ENCODE measurements around the gene USP46. TPM values are rescaled to one million over a fixed set of nuclear protein-coding genes. Genes with fewer than 3 reads are reported as not detected.

The USP46 gene
- total and polyA plus RNA-seq, 4 experiments from 2014 or later, result 6.4 to 26.9 (median 18.9) TPM

GRCh38 chr4:52670121-52670520 is 11.0 kb upstream of the USP46 start:
- H3K4me3 Mint-ChIP-seq, result no peak overlapping the region
- H3K9me3 Mint-ChIP-seq, result peaks cover 0 to 6% (median 2%) of the 10 kb centered on the region in 8 donors
- H3K36me3 Mint-ChIP-seq, result no peaks in the 10 kb centered on the region
- POLR2A ChIA-PET (ENCODE audit: partially characterized antibody), result interaction anchor here (1.2 kb wide), 1 partner anchor 82 kb away, joined by 4 read pairs; no protein-coding TSS in a partner anchor
- H3K36me3 ChIP-seq (ENCODE audit: insufficient read depth, low read length), result no peaks in the 10 kb centered on the region
- H3K4me3 ChIP-seq (ENCODE audit: low read length in 2 of 2), result no peak overlapping the region
- H3K27me3 ChIP-seq (ENCODE audit: insufficient read depth, low read length), result no peaks in the 10 kb centered on the region
- H3K4me1 ChIP-seq (ENCODE audit: insufficient read depth, low read length), result no peaks in the 10 kb centered on the region
- intact Hi-C loops (cut with micrococcal nuclease), result no loop called here
- H3K27ac ChIP-seq (ENCODE audit: low read depth, low read length), result no peak overlapping the region
- DNase-seq, result no peak
- H3K9me3 ChIP-seq (ENCODE audit: control insufficient read depth in 1 of 2, low read length in 2 of 2), result no peaks in the 10 kb centered on the region
- peaks cover 0 to 6% (median 2%) of the 10 kb centered on the region in 4 donors for H3K4me1 Mint-ChIP-seq
- no peak overlapping the region for H3K27ac Mint-ChIP-seq
- H3K27me3 Mint-ChIP-seq, result peaks cover 12 to 14% of the 10 kb centered on the region in 2 donors
- CTCF ChIA-PET (ENCODE audit: partially characterized antibody), result interaction anchor here (0.9 to 1.8 kb wide), 5 partner anchors 10 to 242 kb away, joined by 3 to 5 read pairs (median 3); no protein-coding TSS in a partner anchor

- H3K4me1 ChIP-seq (ENCODE audit: insufficient read depth, low read length), result peaks cover 2% of the 10 kb centered on the region
- intact Hi-C loops (cut with micrococcal nuclease), result loop anchor here (5.0 to 10.0 kb wide), 2 partner anchors 118 to 771 kb away; no protein-coding TSS in a partner anchor
- CTCF ChIA-PET (ENCODE audit: partially characterized antibody), result interaction anchor here (1.2 to 4.2 kb wide), 7 partner anchors 10 to 319 kb away, joined by 3 to 44 read pairs (median 9); no protein-coding TSS in a partner anchor
- H3K9me3 ChIP-seq (ENCODE audit: control insufficient read depth in 1 of 2, low read length in 2 of 2), result no peaks in the 10 kb centered on the region
- Mint-ChIP-seq H3K27me3 (peaks cover 6 to 10% of the 10 kb centered on the region in 2 donors), H3K9me3 (peaks cover 0 to 4% (median 0%) of the 10 kb centered on the region in 8 donors), H3K27ac (peak overlapping the region in 1 of 7 donors; percentile 19), H3K36me3 (peaks cover 3 to 9% of the 10 kb centered on the region in 2 donors), H3K4me1 (peaks cover 4 to 10% (median 7%) of the 10 kb centered on the region in 4 donors), H3K4me3 (no peak overlapping the region)
- H3K4me3 ChIP-seq (ENCODE audit: low read length in 2 of 2), result no peak overlapping the region
- peak in 4 of 5 donors; percentile 14 to 31 (median 28) for DNase-seq
- H3K27me3 ChIP-seq (ENCODE audit: insufficient read depth, low read length), result no peaks in the 10 kb centered on the region
- H3K36me3 ChIP-seq (ENCODE audit: insufficient read depth, low read length), result no peaks in the 10 kb centered on the region
- POLR2A ChIA-PET (ENCODE audit: partially characterized antibody), result no interaction called here
- H3K27ac ChIP-seq (ENCODE audit: low read depth, low read length), result no peak overlapping the region
Observed at GRCh38 chr4:52665592-52665991, 6.5 kb upstream of the USP46 start.

- H3K4me3 Mint-ChIP-seq, result no peak overlapping the region
- ChIA-PET POLR2A (ENCODE audit: partially characterized antibody) (no interaction called here), CTCF (ENCODE audit: partially characterized antibody) (interaction anchor here (1.3 to 4.2 kb wide), 6 partner anchors 11 to 320 kb away, joined by 3 to 44 read pairs (median 16); no protein-coding TSS in a partner anchor)
- peaks cover 11 to 19% (median 13%) of the 10 kb centered on the region in 4 donors for H3K4me1 Mint-ChIP-seq
- no peaks in the 10 kb centered on the region for H3K36me3 ChIP-seq (ENCODE audit: insufficient read depth, low read length)
- no peaks in the 10 kb centered on the region for H3K9me3 ChIP-seq (ENCODE audit: control insufficient read depth in 1 of 2, low read length in 2 of 2)
- H3K9me3 Mint-ChIP-seq, result peaks cover 0 to 4% (median 0%) of the 10 kb centered on the region in 8 donors
- peak overlapping the region in 1 of 7 donors; percentile 33 for H3K27ac Mint-ChIP-seq
- no peaks in the 10 kb centered on the region for H3K27me3 ChIP-seq (ENCODE audit: insufficient read depth, low read length)
- H3K27ac ChIP-seq (ENCODE audit: low read depth, low read length), result no peak overlapping the region
- peaks cover 8 to 9% of the 10 kb centered on the region in 2 donors for H3K36me3 Mint-ChIP-seq
- peaks cover 6 to 10% of the 10 kb centered on the region in 2 donors for H3K27me3 Mint-ChIP-seq
- H3K4me1 ChIP-seq (ENCODE audit: insufficient read depth, low read length), result peaks cover 9% of the 10 kb centered on the region
- no peak overlapping the region for H3K4me3 ChIP-seq (ENCODE audit: low read length in 2 of 2)
- no peak for DNase-seq
- intact Hi-C loops (cut with micrococcal nuclease), result loop anchor here (10.0 kb wide), 1 partner anchor 770 kb away; no protein-coding TSS in a partner anchor
Observed at GRCh38 chr4:52664479-52664878, 5.4 kb upstream of the USP46 start.

GRCh38 chr4:52661966-52662690 is 3.0 kb upstream of the USP46 start:
- Histone ChIP-seq H3K27me3 (ENCODE audit: insufficient read depth, low read length) (no peaks in the 10 kb centered on the region), H3K36me3 (ENCODE audit: insufficient read depth, low read length) (no peaks in the 10 kb centered on the region), H3K4me1 (ENCODE audit: insufficient read depth, low read length) (peaks cover 18% of the 10 kb centered on the region), H3K27ac (ENCODE audit: low read depth, low read length) (no peak overlapping the region), H3K4me3 (ENCODE audit: low read length in 2 of 2) (no peak overlapping the region), H3K9me3 (ENCODE audit: control insufficient read depth in 1 of 2, low read length in 2 of 2) (no peaks in the 10 kb centered on the region)
- Mint-ChIP-seq H3K36me3 (peaks cover 14 to 18% of the 10 kb centered on the region in 2 donors), H3K27me3 (peaks cover 0 to 1% of the 10 kb centered on the region in 2 donors), H3K4me1 (peaks cover 21 to 33% (median 26%) of the 10 kb centered on the region in 4 donors), H3K4me3 (peak overlapping the region in 1 of 8 donors; percentile 5), H3K9me3 (peaks cover 0 to 4% (median 0%) of the 10 kb centered on the region in 8 donors), H3K27ac (no peak overlapping the region)
- intact Hi-C loops (cut with micrococcal nuclease), result loop anchor here (10.0 kb wide), 1 partner anchor 767 kb away; no protein-coding TSS in a partner anchor
- no peak for DNase-seq
- ChIA-PET POLR2A (ENCODE audit: partially characterized antibody) (interaction anchor here (1.0 to 5.3 kb wide), 2 partner anchors 50 kb away, joined by 3 to 68 read pairs; no protein-coding TSS in a partner anchor), CTCF (ENCODE audit: partially characterized antibody) (interaction anchor here (1.0 to 4.2 kb wide), 8 partner anchors 14 to 286 kb away, joined by 3 to 23 read pairs (median 4); no protein-coding TSS in a partner anchor)

GRCh38 chr4:52660643-52661042 is 1.5 kb upstream of the USP46 start:
- Histone ChIP-seq H3K4me3 (ENCODE audit: low read length in 2 of 2) (no peak overlapping the region), H3K4me1 (ENCODE audit: insufficient read depth, low read length) (peaks cover 24% of the 10 kb centered on the region), H3K36me3 (ENCODE audit: insufficient read depth, low read length) (no peaks in the 10 kb centered on the region), H3K27me3 (ENCODE audit: insufficient read depth, low read length) (no peaks in the 10 kb centered on the region), H3K9me3 (ENCODE audit: control insufficient read depth in 1 of 2, low read length in 2 of 2) (no peaks in the 10 kb centered on the region), H3K27ac (ENCODE audit: low read depth, low read length) (no peak overlapping the region)
- Mint-ChIP-seq H3K36me3 (peaks cover 23 to 27% of the 10 kb centered on the region in 2 donors), H3K27me3 (no peaks in the 10 kb centered on the region), H3K9me3 (peaks cover 0 to 7% (median 2%) of the 10 kb centered on the region in 8 donors), H3K4me1 (peaks cover 29 to 45% (median 36%) of the 10 kb centered on the region in 4 donors), H3K27ac (peak overlapping the region in 5 of 7 donors; percentile 26 to 83 (median 49)), H3K4me3 (peak overlapping the region; percentile 50 to 94 (median 91))
- no peak for DNase-seq
- intact Hi-C loops (cut with micrococcal nuclease), result loop anchor here (10.0 kb wide), 1 partner anchor 766 kb away; no protein-coding TSS in a partner anchor
- ChIA-PET POLR2A (ENCODE audit: partially characterized antibody) (interaction anchor here (3.6 to 5.3 kb wide), 3 partner anchors 52 to 72 kb away, joined by 19 to 68 read pairs (median 24); no protein-coding TSS in a partner anchor), CTCF (ENCODE audit: partially characterized antibody) (interaction anchor here (1.3 to 2.3 kb wide), 2 partner anchors 69 to 114 kb away, joined by 3 to 7 read pairs; no protein-coding TSS in a partner anchor)

GRCh38 chr4:52659722-52660261 is 691 bp upstream of the USP46 start:
- ChIA-PET CTCF (ENCODE audit: partially characterized antibody) (no interaction called here), POLR2A (ENCODE audit: partially characterized antibody) (interaction anchor here (2.0 to 5.3 kb wide), 4 partner anchors 53 to 817 kb away, joined by 4 to 68 read pairs (median 22); partner anchors contain the start of gene DCUN1D4)
- Mint-ChIP-seq H3K27ac (peak overlapping the region; percentile 74 to 94 (median 92)), H3K4me3 (peak overlapping the region; percentile 86 to 94 (median 92)), H3K27me3 (no peaks in the 10 kb centered on the region), H3K4me1 (peaks cover 34 to 50% (median 42%) of the 10 kb centered on the region in 4 donors), H3K36me3 (peaks cover 27 to 30% of the 10 kb centered on the region in 2 donors), H3K9me3 (peaks cover 0 to 15% (median 5%) of the 10 kb centered on the region in 8 donors)
- intact Hi-C loops (cut with micrococcal nuclease), result loop anchor here (1.0 to 10.0 kb wide), 7 partner anchors 42 to 1435 kb away; partner anchors contain the start of gene RASL11B
- Histone ChIP-seq H3K4me3 (ENCODE audit: low read length in 2 of 2) (peak overlapping the region; percentile 57 to 59), H3K27me3 (ENCODE audit: insufficient read depth, low read length) (no peaks in the 10 kb centered on the region), H3K4me1 (ENCODE audit: insufficient read depth, low read length) (peaks cover 24% of the 10 kb centered on the region), H3K9me3 (ENCODE audit: control insufficient read depth in 1 of 2, low read length in 2 of 2) (no peaks in the 10 kb centered on the region), H3K36me3 (ENCODE audit: insufficient read depth, low read length) (no peaks in the 10 kb centered on the region), H3K27ac (ENCODE audit: low read depth, low read length) (peak overlapping the region; percentile 54)
- peak; percentile 12 to 38 (median 24) for DNase-seq
